H4 (cell line): Measurements from ENCODE around the gene WDR48. TPM values are rescaled to one million over a fixed set of nuclear protein-coding genes. Genes with fewer than 3 reads are reported as not detected.
A peak's percentile ranks its signal among the peaks of the same experiment; 100 is the strongest.
"Not testable (repeated sequence)": the region's sequence is repeated elsewhere in the genome, so short reads cannot be mapped to it uniquely, and the experiment has no call there.

Experiments
- DNase-seq: peaks from one replicate; pipeline ENCODE4 v3.0.0-alpha.2; 2015; ENCODE audit warnings: low spot score
- total RNA-seq: library from RNA; depleted of rRNA; stranded (reverse); fragments of >200 nt; shearing (Covaris generic); gene quantifications from 2 replicates; pipeline ENCODE4 v1.2.3, GENCODE V29; 2014; rRNA removed

The WDR48 gene
- 11.3 and 18.7 TPM in 2 replicates for total RNA-seq

DNA sequence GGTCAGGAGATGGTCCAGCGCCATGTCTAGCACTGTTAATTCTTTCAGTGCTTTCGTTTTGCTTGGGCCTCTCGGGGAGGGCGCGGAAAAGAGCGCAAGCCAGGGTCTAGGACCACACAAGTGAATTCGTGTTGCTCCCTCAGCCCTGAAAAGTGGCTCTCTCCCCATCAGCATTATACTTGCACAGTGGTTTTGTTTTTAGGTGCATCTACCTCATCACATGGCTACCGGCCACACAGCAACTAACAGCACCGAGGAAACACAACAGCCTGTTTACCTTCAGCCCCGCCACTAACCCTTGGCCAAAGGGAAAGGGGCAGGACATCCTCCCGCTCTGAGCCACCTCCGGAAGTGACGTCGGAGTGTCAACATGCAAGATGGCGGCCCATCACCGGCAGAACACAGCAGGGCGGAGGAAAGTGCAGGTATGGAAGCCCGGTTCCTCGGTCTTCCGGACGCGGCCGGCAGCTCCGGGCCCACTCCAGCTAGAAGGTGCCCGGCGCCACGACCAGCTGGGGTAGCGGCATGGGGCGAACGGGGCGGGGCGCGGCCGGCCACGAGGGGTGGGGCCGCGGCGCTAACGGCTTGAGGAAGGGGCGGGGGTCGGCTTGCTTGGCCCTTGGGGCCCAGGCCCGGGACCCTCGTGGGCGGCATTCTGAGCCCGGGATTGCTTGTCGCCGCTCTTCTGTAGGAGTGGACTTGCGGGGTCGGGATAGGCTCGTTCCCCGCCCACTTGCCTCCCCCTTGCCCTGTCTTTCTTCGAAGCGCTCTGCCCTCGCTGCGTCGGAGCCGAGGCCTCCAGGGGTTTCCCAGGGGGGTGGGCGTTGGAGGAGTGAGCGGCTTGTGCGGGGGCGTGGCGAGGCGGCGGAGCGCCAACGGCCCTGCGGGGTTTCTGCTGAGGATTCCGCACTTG, at the start of gene WDR48, which contains the start of gene SCN11A:
WDR48 (plus strand) TSS at position 368 of the 913 bp plus-strand sequence; CDS start at position 378, 10 bp downstream.
SCN11A (minus strand) TSS at position 296 of the 913 bp plus-strand sequence. CDS start 101,582 bp downstream, outside the sequence.
- peak; percentile 87 for DNase-seq

DNA sequence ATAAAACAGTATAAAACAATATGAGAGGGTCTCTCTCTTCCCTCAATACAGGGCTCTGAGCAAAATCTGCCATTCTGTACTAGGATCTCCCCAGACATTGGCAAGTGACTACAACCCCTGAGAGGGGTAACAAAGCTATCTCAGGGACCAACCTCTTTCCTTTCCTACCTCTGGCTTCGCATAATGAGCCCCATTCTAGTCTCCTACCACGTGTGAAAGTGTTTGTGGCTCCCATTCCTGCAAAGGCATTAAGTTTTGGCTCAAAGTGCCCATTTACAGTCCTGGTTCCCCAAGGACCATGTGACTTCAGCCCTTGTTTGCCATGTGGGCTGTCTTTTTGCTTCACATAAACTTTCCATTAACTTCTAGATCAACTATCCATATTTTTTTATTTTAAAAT, 46.5 kb upstream of the WDR48 start:
- no peak for DNase-seq

DNA sequence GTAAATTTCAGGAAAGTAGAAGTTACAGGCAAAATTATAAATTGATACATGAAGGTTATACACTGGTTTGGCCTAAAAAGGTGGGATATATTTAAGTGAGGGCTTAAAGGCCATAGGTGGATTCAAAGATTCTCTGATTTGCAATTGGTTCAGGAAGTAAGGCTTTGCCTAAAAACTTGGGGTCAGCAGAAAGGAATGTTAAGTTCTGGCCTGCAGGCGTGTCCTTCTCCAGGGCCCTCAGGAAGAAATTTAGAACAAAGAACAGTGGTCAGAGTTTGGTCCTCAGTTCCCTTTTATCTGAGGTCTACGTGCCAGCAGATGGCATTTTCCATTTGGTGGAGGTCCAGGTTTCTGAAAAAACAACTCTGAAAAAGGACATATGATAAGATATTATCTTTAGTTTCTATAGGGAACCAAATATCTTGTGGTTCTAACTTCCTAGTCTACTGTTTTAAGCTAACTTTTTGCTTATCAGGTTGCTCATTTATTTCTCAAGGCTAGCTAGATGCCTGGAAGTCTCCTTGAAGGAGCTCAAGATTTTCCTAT, 40.6 kb upstream of the WDR48 start:
- DNase-seq, result no peak

- DNase-seq, result no peak
These were observed 38.5 kb upstream of the WDR48 start for GRCh38 chr3:39013289-39013688.

GRCh38 chr3:39013921-39014509, 37.8 kb upstream of the WDR48 start:
- DNase-seq, result no peak

DNA sequence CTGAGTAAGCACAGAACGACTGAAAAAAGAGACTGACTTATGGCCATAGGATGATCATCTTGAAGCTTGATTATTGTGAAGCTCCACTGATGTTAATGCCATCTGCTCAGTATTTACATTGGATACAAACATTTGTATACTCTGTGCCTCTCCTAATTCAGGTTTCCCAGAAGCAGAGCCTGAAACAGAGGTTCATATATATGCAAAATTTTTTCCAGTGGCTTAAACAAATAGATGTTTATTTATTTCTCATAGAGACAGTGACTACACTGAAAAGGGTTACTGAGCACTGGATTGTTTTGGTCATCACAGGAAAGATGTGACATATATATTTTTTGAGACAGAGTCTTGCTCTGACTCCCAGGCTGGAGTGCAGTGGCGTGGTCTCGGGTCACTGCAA, 36.4 kb upstream of the WDR48 start:
- no peak for DNase-seq

- no peak for DNase-seq
These were observed 32.5 kb upstream of the WDR48 start for GRCh38 chr3:39019299-39019698.

DNA sequence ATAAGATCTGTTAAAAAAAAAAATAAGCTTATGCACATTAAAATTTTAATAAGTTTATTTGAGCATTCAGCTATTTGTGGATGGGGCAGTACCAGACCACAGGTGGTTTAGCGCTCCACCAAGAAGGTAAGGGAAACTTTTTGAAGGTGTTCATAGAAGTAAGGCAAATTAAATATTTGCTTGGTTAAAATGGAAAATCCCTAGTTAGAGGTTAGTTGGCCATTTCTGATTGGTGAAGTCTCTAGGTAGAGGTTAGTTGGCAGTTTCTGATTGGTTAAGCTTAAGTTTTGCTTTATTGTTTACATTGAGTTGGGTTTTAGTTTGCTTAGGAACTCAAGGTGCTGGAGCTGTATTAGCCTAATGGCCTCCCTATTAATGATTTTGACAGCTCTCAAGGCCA, 30.8 kb upstream of the WDR48 start:
- no peak for DNase-seq

- no peak for DNase-seq
These were observed 30.1 kb upstream of the WDR48 start for GRCh38 chr3:39021465-39022285.

DNA sequence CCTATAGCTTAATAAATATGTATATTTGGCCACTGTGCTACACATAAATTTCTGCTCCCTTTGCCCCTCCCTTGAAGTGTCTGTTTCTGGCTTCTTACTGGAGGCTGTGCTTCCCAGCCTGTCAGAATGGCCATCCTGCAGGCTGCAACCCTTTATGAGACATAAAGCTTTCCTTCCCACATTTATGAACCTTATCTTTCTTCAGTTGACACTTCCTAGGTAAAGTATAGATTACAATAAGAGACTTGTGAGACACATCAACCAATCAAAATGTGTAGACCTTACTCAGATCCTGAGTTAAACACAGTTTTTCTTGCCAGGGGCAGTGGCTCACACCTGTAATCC, 29.6 kb upstream of the WDR48 start:
- DNase-seq, result no peak

- DNase-seq, result no peak
These were observed 27.3 kb upstream of the WDR48 start for GRCh38 chr3:39024497-39024896.

DNA sequence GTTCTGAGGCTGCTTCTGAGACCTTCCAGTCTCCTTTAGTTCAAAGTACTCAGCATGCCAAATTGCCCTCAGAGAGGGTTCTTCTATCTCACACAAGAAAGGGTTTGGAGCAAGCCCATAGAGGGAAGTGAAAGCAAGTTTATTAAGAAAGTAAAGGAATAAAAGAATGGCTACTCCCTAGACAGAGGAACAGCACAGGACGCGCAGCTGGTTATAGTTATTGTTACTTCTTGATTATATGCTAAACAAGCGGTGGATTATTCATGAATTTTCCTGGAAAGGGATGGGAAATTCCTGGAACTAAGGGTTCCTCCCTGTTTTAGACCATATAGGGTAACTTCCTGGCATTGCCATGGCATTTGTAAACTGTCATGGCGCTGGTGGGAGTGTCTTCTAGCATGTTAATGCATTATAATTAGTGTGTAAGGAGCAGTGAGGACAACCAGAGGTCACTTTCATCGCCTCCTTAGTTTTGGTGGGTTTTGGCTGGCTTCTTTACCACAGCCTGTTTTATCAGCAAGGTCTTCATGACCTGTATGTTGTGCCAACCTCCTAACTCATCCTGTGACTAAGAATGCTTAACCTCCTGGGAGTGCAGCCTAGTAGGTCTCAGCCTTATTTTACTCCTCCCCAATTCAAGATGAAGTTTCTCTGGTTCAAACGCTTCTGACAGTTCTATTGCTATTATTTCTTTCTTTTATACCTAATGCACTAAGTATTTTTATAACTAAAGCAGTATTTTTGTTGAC, 26.4 kb upstream of the WDR48 start:
- no peak for DNase-seq

- no peak for DNase-seq
These were observed 23.3 kb upstream of the WDR48 start for GRCh38 chr3:39028546-39028945.

GRCh38 chr3:39029556-39029955, 22.3 kb upstream of the WDR48 start:
- DNase-seq, result no peak

DNA sequence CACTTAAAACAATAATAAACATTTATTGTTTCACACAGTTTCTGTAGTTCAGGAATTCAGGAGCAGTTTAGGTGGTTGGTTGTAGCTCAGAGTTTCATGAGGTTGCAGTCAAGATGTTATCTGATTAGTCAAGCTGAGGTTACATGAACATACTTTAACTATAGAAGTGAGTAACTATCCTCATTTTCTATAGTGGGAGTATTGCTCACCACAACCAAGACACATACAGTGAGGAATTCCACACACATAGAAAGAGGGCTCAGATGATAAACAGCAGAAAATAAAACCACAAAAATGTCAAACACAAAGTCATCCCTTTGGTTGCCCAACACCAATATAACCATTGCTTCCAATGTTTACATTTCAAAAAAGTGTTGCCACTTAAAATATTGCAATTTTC, 13.7 kb upstream of the WDR48 start:
- peak; percentile 3 for DNase-seq

- DNase-seq, result no peak
These were observed 1.8 kb upstream of the WDR48 start for GRCh38 chr3:39050029-39050428.

DNA sequence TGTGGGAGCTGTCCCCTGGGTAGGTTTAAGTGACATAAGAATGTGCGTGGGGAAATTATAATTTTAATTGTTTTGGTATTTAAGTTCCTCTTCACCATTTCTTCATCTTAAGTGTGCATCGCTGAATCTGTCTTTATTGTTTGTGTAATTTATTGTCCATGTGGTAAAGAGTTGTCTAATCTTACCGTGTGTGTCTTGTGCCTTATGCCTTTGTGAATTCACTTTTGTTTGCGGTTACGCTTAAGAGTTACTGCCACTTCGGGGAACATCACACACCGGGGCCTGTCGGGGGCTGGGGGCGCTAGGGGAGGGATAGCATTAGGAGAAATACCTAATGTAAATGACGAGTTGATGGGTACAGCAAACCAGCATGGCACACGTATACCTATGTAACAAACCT, 767 bp downstream of the WDR48 start:
- no peak for DNase-seq

GRCh38 chr3:39053696-39054095, 1.9 kb downstream of the WDR48 start:
- DNase-seq, result no peak

DNA sequence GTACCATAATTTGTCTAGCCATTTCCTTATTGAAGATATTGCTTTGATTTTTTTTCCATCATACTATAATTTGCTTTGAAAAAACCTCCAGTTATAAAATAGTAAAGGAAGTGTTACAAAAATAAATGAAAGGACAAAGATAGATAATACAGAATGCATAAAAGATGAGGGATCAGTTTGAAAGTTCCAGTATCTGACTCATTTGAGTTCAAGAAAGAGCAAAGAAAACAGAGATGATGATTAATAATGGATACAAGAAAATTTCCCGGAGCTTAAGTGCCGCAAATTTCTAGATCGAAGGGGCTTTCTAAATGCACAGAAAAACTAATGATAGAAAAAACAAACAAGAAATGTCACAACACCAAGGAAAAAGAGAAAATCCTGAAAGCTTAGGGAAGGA, 4.3 kb downstream of the WDR48 start:
- DNase-seq, result no peak

DNA sequence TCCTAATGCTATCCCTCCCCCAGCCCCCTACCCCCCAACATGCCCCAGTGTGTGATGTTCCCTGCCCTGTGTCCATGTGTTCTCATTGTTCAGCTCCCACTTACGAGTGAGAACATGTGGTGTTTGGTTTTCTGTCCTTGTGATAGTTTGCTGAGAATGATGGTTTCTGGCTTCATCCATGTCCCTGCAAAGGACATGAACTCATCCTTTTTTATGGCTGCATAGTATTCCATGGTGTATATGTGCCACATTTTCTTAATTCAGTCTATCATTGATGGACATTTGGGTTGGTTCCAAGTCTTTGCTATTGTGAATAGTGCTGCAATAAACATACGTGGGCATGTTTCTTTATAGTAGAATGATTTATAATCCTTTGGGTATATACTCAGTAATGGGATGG, 9.4 kb downstream of the WDR48 start:
- not testable (repeated sequence) for DNase-seq

DNA sequence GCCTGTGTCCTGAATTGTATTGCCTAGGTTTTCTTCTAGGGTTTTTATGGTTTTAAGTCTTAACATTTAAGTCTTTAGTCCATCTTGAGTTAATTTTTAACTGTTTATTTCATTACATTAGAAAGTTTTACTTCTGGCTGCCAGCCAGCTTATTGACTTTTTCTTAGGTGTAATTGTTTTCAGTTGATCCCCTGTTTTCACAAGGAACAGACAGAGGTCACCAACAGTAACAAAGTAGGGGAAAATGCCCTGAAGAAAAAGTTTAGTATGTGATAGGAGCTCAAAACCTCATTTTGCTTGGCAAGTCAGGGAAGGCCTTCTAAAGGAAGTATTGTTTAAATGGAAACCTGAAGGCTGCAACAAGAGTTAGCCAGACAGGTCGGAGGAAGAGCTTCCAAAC, 10.4 kb downstream of the WDR48 start:
- DNase-seq, result no peak
